Cardiac muscle cell (in vitro differentiated cells and primary cell): Measurements from ENCODE around the gene MRAS. TPM values are rescaled to one million over a fixed set of nuclear protein-coding genes. Genes with fewer than 3 reads are reported as not detected.
"Not testable (repeated sequence)": the region's sequence is repeated elsewhere in the genome, so short reads cannot be mapped to it uniquely, and the experiment has no call there.

Source experiments
- DNase-seq, 2 donors: peaks; one replicate each; pipeline versions ENCODE4 v3.0.0 to v3.0.0-alpha.2; 2010 to 2017; ENCODE audit warnings: low read depth in 1 of 2, low spot score in 1 of 2
- H3K27ac ChIP-seq: fragments of 200-600 bp; sonication (generic); 2 replicates; pipeline ENCODE4 v1.5.1; 2016
- H3K27me3 ChIP-seq: fragments of 200-600 bp; sonication (generic); 2 replicates; pipeline ENCODE4 v1.6.0; 2016; ENCODE audit warnings: control low read depth
- H3K36me3 ChIP-seq: fragments of 200-600 bp; sonication (generic); 2 replicates; pipeline ENCODE4 v1.5.1; 2016; ENCODE audit warnings: control low read depth
- H3K4me1 ChIP-seq: fragments of 200-600 bp; sonication (generic); 2 replicates; pipeline ENCODE4 v1.8.1; 2017; ENCODE audit warnings: low read depth, mild to moderate bottlenecking, mixed run types
- H3K4me3 ChIP-seq: fragments of 200-600 bp; sonication (generic); 2 replicates; pipeline ENCODE4 v1.5.1; 2016; ENCODE audit warnings: mild to moderate bottlenecking
- H3K9me3 ChIP-seq: fragments of 200-600 bp; sonication (generic); 2 replicates; pipeline ENCODE4 v1.5.1; 2017; ENCODE audit warnings: low read depth, mild to moderate bottlenecking, control low read depth
- polyA plus RNA-seq: library from polyadenylated mRNA; unstranded; fragments of >200 nt; fragmentation: Nextera tagmentation; extraction: Ambion mirVana; gene quantifications from 2 replicates; pipeline ENCODE4 v1.2.1, GENCODE V29; 2016
- total RNA-seq: library from RNA; depleted of rRNA; stranded (reverse); fragments of >200 nt; gene quantifications from 2 replicates; pipeline ENCODE4 v1.2.3, GENCODE V29; 2016
- TF ChIP-seq, protein P1 (sequence below): IDR thresholded peaks from 2 replicates; pipeline ENCODE4 v1.5.1; 2012; ENCODE audit warnings: low read depth, mild to moderate bottlenecking, low read length

The MRAS gene
- total and polyA plus RNA-seq, 2 experiments from 2014 or later, result 66.5 to 92.6 TPM

DNA sequence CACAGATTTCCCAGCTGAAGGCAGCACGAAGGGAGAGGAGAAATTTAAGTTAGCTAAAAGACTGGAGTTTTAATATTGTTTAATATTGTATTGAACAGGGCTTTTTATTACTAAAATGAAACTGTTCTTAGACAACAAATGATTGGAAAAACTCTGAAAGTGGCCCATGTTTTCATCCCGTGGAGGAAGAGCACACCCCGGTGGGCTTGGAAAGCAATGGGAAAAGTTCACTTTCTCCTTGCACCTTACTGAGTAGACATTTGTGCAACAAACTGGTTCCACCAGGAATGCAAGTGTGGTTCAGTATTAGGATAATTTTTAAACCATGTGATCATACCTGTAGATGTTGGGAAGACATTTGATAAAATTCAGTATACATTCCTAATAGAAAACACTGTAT, 77.8 kb downstream of the MRAS start:
- H3K36me3 ChIP-seq, result no peaks in the 10 kb centered on the region
- H3K4me1 ChIP-seq, result no peaks in the 10 kb centered on the region
- no peaks in the 10 kb centered on the region for H3K9me3 ChIP-seq
- DNase-seq, result peak; percentile 58 to 60
- TF ChIP-seq, protein P1, sequence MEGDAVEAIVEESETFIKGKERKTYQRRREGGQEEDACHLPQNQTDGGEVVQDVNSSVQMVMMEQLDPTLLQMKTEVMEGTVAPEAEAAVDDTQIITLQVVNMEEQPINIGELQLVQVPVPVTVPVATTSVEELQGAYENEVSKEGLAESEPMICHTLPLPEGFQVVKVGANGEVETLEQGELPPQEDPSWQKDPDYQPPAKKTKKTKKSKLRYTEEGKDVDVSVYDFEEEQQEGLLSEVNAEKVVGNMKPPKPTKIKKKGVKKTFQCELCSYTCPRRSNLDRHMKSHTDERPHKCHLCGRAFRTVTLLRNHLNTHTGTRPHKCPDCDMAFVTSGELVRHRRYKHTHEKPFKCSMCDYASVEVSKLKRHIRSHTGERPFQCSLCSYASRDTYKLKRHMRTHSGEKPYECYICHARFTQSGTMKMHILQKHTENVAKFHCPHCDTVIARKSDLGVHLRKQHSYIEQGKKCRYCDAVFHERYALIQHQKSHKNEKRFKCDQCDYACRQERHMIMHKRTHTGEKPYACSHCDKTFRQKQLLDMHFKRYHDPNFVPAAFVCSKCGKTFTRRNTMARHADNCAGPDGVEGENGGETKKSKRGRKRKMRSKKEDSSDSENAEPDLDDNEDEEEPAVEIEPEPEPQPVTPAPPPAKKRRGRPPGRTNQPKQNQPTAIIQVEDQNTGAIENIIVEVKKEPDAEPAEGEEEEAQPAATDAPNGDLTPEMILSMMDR, result peak; percentile 62
- H3K4me3 ChIP-seq, result no peak overlapping the region
- H3K27ac ChIP-seq, result no peak overlapping the region
- H3K27me3 ChIP-seq, result peaks cover 1% of the 10 kb centered on the region

DNA sequence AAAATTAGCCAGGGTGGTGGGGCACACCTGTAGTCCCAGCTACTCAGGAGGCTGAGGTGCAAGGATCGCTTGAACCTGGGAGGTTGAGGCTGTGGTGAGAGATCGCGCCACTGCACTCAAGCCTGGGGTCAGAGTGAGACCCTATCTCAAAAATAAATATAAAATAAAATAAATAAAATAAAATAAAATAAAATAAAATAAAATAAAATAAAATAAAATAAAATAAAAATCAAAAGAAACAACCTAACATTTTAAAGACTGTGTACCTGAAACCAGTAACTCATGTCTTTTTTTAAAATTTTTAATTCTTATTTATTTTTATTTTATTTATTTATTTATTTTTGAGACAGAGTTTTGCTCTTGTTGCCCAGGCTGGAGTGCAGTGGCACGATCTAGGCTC, 78.4 kb downstream of the MRAS start:
- not testable (repeated sequence) for H3K27ac ChIP-seq, H3K27me3 ChIP-seq, H3K4me3 ChIP-seq, DNase-seq, H3K36me3 ChIP-seq, H3K4me1 ChIP-seq, H3K9me3 ChIP-seq

DNA sequence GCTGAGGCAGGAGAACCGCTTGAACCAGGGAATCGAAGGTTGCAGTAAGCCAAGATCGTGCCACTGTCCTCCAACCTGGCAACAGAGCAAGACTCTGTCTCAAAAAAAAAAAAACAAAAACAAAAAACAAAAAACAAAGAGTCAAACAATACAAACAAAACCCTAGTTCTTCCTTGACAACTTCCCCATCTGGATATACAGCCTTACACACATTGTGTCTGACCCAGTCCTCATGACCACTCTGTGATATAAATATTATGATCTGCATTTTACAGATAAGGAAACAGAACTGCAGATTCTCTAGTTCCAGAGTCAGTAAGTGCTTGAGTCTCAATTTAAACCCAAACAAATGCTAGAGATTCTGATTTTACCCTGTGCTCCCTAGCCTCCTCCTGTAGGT, 81.3 kb downstream of the MRAS start:
- Histone ChIP-seq H3K36me3 (no peaks in the 10 kb centered on the region), H3K27ac (no peak overlapping the region), H3K4me1 (no peaks in the 10 kb centered on the region), H3K9me3 (no peaks in the 10 kb centered on the region), H3K27me3 (peaks cover 31% of the 10 kb centered on the region), H3K4me3 (no peak overlapping the region)
- TF ChIP-seq, protein P1, result no peak
- DNase-seq, result no peak

DNA sequence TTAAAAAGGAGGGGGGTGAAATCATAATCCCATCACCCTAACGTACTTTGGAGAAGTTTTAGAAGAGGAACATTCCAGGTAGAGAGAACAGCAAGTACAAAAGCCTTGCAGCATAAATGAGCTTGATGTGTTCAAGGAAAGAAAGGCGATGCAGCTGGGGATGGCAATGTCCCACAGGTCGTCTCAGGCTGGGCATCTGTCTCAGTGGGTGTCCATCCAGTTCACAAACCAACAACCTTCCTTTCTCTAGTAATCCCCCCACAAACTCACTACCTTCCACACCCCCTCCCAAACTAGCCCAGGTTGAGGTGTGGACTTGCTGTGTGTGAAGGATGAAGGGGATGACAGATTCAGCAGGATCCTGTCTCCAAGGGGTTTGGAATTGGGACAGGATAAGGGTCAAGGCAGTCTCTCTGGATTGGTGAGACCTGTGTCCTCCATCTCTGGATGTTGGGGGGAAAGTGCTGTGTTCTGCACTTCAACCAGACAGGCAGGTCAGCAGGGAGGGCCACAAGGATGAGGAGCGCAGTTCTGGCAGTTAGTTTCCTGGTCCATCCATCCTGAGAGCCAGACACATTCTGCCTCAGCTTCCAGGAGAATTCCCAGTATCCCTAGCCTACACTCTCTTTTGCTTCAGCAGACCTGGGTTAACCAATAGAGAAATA, 84.3 kb downstream of the MRAS start:
- TF ChIP-seq, protein P1, result no peak
- no peak overlapping the region for H3K27ac ChIP-seq
- H3K4me1 ChIP-seq, result no peaks in the 10 kb centered on the region
- DNase-seq, result no peak
- no peaks in the 10 kb centered on the region for H3K9me3 ChIP-seq
- H3K4me3 ChIP-seq, result no peak overlapping the region
- peaks cover 55% of the 10 kb centered on the region for H3K27me3 ChIP-seq
- no peaks in the 10 kb centered on the region for H3K36me3 ChIP-seq

DNA sequence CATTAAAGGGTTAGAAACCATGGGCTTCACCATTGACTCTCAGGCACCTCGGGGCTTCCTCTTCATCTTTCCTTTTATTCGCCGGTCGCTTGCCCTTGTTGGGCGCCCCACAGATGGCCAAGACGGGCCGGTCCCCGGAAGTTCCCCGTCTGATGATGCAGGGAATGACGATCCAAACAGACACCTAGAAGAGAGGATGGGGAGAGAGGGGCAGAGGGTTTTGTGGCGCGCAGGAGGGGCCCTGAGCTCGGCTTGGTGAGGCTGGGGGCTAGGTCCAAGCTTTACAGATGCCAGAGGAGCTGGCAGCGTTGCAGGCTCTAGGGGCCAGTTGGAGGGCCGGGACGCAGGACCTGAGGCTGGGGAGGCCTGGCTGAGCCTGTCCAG, 85.5 kb downstream of the MRAS start:
- no peak for DNase-seq
- Histone ChIP-seq H3K27ac (no peak overlapping the region), H3K4me1 (no peaks in the 10 kb centered on the region), H3K27me3 (peaks cover 59% of the 10 kb centered on the region), H3K9me3 (no peaks in the 10 kb centered on the region), H3K4me3 (no peak overlapping the region), H3K36me3 (no peaks in the 10 kb centered on the region)
- TF ChIP-seq, protein P1, result no peak

DNA sequence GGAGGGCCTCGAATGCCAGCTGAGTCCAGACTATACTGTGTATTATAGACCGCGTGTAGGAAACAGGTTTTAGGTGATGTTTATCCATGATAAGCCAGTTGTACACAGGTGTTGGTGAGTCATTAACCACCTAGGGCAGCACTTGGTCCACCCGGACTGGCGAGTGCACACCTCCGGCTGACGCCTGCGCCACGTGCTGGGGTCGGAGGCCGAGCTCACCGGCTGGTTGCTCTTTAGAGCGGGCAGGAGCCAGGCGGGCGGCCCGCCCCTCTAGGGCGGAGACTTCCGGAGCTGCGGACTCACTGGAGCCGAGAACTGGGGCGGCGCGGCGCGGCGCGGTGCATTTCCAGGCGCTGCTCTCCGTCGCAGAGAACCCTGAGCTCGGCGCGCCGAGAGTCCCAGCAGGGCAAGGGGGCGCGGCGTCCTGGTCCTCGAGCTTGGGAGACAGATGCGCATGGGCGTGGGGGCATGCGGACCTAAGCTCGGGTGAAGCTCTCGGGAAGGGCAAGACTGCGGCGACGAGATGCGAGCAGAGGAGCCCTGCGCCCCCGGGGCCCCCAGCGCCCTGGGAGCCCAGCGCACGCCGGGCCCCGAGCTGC, 86.0 kb downstream of the MRAS start, which contains the start of gene ESYT3:
Gene ESYT3, plus strand, starts transcription at position 341 of the 599 bp plus-strand sequence. Its CDS starts 183 bp downstream, at position 524.
- Histone ChIP-seq H3K27me3 (peaks cover 59% of the 10 kb centered on the region), H3K27ac (no peak within 1 kb of the TSS), H3K36me3 (no peaks in the 10 kb centered on the region), H3K4me1 (no peaks in the 10 kb centered on the region), H3K9me3 (no peaks in the 10 kb centered on the region), H3K4me3 (peak within 1 kb of the TSS; percentile 39)
- DNase-seq, result peak; percentile 73 to 84
- TF ChIP-seq, protein P1, result no peak
